ENCODE data around the gene PCYT1B.

PCYT1B gene

GRCh38 chrX:24694825-24695224, 47.7 kb upstream of the PCYT1B start (continued):
- no peak for TF ChIP-seq ZBTB11 (tag by site-specific recombination; conservative IDR thresholded peaks at IDR 0.05; ENCODE audit: low read depth)

GRCh38 chrX:24693453-24694202, 46.5 kb upstream of the PCYT1B start, which contains the start of gene POLA1:
POLA1 (plus strand) TSS chrX:24693918; CDS start chrX:24693962, 44 bp downstream.
- CTCF ChIA-PET: no interaction called here
- peak; percentile 35; the same call in 1 of the 2 replicates for TF ChIP-seq REPIN1 (tag by site-specific recombination; IDR thresholded peaks at IDR 0.05; ENCODE audit: low read depth)
- no peak for TF ChIP-seq ZNF433 (tag by site-specific recombination; IDR thresholded peaks at IDR 0.05; ENCODE audit: low read depth)
- TF ChIP-seq ZNF76 (tag by site-specific recombination; IDR thresholded peaks at IDR 0.05; ENCODE audit: borderline replicate concordance, low read depth): peak; percentile 88
- TF ChIP-seq PATZ1 (tag by site-specific recombination; IDR thresholded peaks at IDR 0.05): peak; percentile 91
- peak; percentile 44; the same call in 1 of the 2 replicates for TF ChIP-seq YY2 (tag by site-specific recombination; IDR thresholded peaks at IDR 0.05)
- no peak for TF ChIP-seq MYNN (tag by site-specific recombination; IDR thresholded peaks at IDR 0.05; ENCODE audit: borderline replicate concordance)
- no peak for TF ChIP-seq ZNF202 (tag by site-specific recombination; IDR thresholded peaks at IDR 0.05; ENCODE audit: borderline replicate concordance)
- peak; percentile 78 for TF ChIP-seq SP7 (tag by site-specific recombination; IDR thresholded peaks at IDR 0.05)
- no peak for TF ChIP-seq ZNF510 (tag by site-specific recombination; IDR thresholded peaks at IDR 0.05; ENCODE audit: insufficient replicate concordance)
- peak; percentile 73 for TF ChIP-seq OSR2 (tag by site-specific recombination; IDR thresholded peaks at IDR 0.05)
- TF ChIP-seq ZNF518A (tag by site-specific recombination; conservative IDR thresholded peaks at IDR 0.05; ENCODE audit: low read depth): peak; percentile 20
- TF ChIP-seq ZNF24 (tag by site-specific recombination; IDR thresholded peaks at IDR 0.05): peak; percentile 52
- no peak for TF ChIP-seq ZNF37A (tag by site-specific recombination; IDR thresholded peaks at IDR 0.05)
- peak; percentile 99 for TF ChIP-seq ZBTB8A (tag by site-specific recombination; IDR thresholded peaks at IDR 0.05)
- peak; percentile 56 for TF ChIP-seq ZNF639 (tag by site-specific recombination; IDR thresholded peaks at IDR 0.05)
- TF ChIP-seq ZBTB21 (tag by site-specific recombination; IDR thresholded peaks at IDR 0.05): peak; percentile 40; the same call in 1 of the 2 replicates
- TF ChIP-seq KLF8 (tag by site-specific recombination; IDR thresholded peaks at IDR 0.05): peak; percentile 89
- peak; percentile 99 for TF ChIP-seq IKZF3 (tag by site-specific recombination; IDR thresholded peaks at IDR 0.05)
- TF ChIP-seq MEIS1 (CRISPR knock-in tag; IDR thresholded peaks at IDR 0.05; ENCODE audit: borderline replicate concordance): 0 out of 2 replicates have a peak, but pooled peaks have one; percentile 41
- peak; percentile 90 for TF ChIP-seq SP2 (tag by site-specific recombination; IDR thresholded peaks at IDR 0.05)
- TF ChIP-seq ZNF558 (tag by site-specific recombination; IDR thresholded peaks at IDR 0.05): 0 out of 2 replicates have a peak, but pooled peaks have one; percentile 39
- TF ChIP-seq ZNF221 (tag by site-specific recombination; IDR thresholded peaks at IDR 0.05; ENCODE audit: borderline replicate concordance): no peak
- no peak for TF ChIP-seq ZNF133 (tag by site-specific recombination; IDR thresholded peaks at IDR 0.05)

More at GRCh38 chrX:24693453-24694202, 46.5 kb upstream of the PCYT1B start, which contains the start of gene POLA1:
- peak within 1 kb of the TSS; percentile 51 for H3K4me3 ChIP-seq (ENCODE audit: low read depth, low read length)
- H3K4me1 ChIP-seq (ENCODE audit: control insufficient read depth, insufficient read depth, low read length): peaks cover 3% of the 10 kb centered on the region; the same call in 1 of the 2 replicates
- POLR2A ChIA-PET: no interaction called here
- H3K9me3 ChIP-seq (ENCODE audit: control insufficient read depth, insufficient read depth, low read depth, low read length): no peaks in the 10 kb centered on the region
- H3K36me3 ChIP-seq (ENCODE audit: control insufficient read depth in 2 of 2, insufficient read depth in 1 of 2, low read length in 2 of 2): peaks cover 0 to 11% of the 10 kb centered on the region in 2 experiments; a peak in 2 of 3 replicates
- peak within 1 kb of the TSS; percentile 83 for H3K27ac ChIP-seq (ENCODE audit: extremely low read depth, low read depth, low read length)
